Measurements from ENCODE around the gene RIC1. TPM values are rescaled to one million over a fixed set of nuclear protein-coding genes. Genes with fewer than 3 reads are reported as not detected.

RIC1 gene
- total RNA-seq, 1 donor from 2014 or later = 20.4 TPM

DNA sequence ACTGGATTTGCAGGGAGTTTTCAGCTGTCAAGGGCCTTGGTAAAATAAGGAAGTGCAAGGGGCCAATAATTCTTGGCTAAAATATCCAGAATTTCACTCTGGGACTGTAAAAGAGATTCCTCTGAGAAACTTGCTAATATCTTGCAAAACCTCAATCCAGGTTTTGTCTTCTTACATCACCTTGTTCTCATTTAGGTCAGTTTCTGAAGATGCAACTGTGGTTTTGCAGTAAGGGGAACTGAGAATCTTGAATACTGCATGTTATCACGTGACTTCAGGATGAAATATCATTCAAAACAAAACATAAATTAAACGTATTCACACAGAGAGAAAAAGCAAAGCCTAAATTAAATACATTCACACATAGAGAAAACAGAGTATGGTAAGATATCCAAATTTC lies 35.0 kb upstream of the RIC1 start:
- Mint-ChIP-seq H3K27ac (ENCODE audit: unreplicated experiment) (no peak overlapping the region), H3K36me3 (ENCODE audit: low read depth, unreplicated experiment) (no peaks in the 10 kb centered on the region), H3K27me3 (ENCODE audit: unreplicated experiment) (peaks cover 2% of the 10 kb centered on the region), H3K9me3 (ENCODE audit: unreplicated experiment) (no peaks in the 10 kb centered on the region), H3K4me3 (ENCODE audit: unreplicated experiment) (no peak overlapping the region), H3K4me1 (ENCODE audit: unreplicated experiment) (peaks cover 24% of the 10 kb centered on the region)
- DNase-seq (ENCODE audit: low spot score) = no peak
- TF ChIP-seq, protein P1, sequence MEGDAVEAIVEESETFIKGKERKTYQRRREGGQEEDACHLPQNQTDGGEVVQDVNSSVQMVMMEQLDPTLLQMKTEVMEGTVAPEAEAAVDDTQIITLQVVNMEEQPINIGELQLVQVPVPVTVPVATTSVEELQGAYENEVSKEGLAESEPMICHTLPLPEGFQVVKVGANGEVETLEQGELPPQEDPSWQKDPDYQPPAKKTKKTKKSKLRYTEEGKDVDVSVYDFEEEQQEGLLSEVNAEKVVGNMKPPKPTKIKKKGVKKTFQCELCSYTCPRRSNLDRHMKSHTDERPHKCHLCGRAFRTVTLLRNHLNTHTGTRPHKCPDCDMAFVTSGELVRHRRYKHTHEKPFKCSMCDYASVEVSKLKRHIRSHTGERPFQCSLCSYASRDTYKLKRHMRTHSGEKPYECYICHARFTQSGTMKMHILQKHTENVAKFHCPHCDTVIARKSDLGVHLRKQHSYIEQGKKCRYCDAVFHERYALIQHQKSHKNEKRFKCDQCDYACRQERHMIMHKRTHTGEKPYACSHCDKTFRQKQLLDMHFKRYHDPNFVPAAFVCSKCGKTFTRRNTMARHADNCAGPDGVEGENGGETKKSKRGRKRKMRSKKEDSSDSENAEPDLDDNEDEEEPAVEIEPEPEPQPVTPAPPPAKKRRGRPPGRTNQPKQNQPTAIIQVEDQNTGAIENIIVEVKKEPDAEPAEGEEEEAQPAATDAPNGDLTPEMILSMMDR (IDR thresholded peaks at IDR 0.05; ENCODE audit: unreplicated experiment) = no peak

DNA sequence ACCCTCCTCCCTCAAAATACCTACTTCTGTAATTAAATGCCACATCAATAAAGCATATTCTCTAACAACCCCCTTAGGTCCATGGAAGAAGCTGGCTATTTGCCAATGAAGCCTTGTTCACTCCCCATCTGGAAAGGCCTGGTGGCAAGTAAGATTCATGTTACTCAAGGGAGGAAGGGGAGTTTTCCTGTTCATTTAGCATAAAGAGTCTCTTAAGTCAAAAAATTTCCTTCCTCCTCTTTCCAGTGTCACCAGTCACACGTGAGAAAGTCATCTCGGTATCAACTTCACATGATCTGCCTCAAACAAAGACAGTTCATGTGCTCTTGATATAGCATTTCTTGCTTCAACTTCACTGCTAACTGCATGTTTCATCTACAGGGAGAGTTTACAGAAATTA lies 32.7 kb upstream of the RIC1 start:
- Mint-ChIP-seq H3K4me1 (ENCODE audit: unreplicated experiment) (peaks cover 17% of the 10 kb centered on the region), H3K4me3 (ENCODE audit: unreplicated experiment) (no peak overlapping the region), H3K36me3 (ENCODE audit: low read depth, unreplicated experiment) (no peaks in the 10 kb centered on the region), H3K27ac (ENCODE audit: unreplicated experiment) (no peak overlapping the region), H3K27me3 (ENCODE audit: unreplicated experiment) (peaks cover 2% of the 10 kb centered on the region), H3K9me3 (ENCODE audit: unreplicated experiment) (no peaks in the 10 kb centered on the region)
- TF ChIP-seq, protein P1 (IDR thresholded peaks at IDR 0.05; ENCODE audit: unreplicated experiment) = no peak
- no peak for DNase-seq (ENCODE audit: low spot score)

DNA sequence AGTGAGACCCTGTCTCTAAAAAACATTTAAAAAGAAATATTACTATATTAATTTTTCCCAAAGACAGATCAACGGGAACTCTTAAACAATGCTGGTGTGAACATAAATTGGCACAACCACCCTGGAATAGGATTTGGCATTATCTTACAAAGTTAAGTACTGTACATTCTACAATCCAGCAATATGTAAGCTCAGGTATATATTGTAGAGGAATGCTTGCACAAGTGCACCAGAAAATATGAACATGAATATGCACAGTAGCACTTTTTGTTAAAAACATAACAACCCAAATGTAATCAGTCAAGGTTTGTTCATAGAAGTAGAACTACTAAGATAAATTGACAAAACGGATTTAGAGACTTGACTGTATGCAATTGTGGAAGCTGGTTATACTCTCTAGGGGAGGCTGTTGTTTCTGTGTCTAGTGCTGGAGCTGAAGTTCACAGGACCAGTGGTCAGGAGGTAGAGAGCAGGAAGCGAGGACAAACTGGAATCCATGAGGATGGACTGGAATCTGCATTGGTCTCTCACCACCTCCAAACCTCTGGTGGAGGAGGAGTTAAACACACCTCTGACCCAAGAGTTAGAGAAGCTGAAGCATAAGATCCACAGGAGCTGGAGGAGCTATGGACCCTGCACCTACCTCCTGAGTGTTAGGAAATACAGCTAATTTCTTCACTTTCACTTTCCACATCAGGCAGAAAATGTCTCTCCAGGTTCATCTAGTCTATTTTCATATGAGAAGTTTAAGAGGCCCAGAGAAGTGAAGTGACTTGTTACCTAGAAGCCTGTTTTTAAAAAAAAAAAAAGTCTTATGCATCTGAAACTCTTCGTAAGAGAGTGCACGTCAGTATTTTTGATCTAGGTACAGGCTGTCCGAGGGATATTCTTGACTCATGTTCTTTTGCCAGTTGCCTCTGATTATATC lies 20.3 kb upstream of the RIC1 start:
- TF ChIP-seq, protein P1 (IDR thresholded peaks at IDR 0.05; ENCODE audit: unreplicated experiment) = no peak
- Mint-ChIP-seq H3K36me3 (ENCODE audit: low read depth, unreplicated experiment) (no peaks in the 10 kb centered on the region), H3K4me3 (ENCODE audit: unreplicated experiment) (no peak overlapping the region), H3K4me1 (ENCODE audit: unreplicated experiment) (no peaks in the 10 kb centered on the region), H3K9me3 (ENCODE audit: unreplicated experiment) (no peaks in the 10 kb centered on the region), H3K27ac (ENCODE audit: unreplicated experiment) (no peak overlapping the region), H3K27me3 (ENCODE audit: unreplicated experiment) (no peaks in the 10 kb centered on the region)
- DNase-seq (ENCODE audit: low spot score) = no peak

- Mint-ChIP-seq H3K27ac (ENCODE audit: unreplicated experiment) (no peak overlapping the region), H3K4me1 (ENCODE audit: unreplicated experiment) (no peaks in the 10 kb centered on the region), H3K36me3 (ENCODE audit: low read depth, unreplicated experiment) (no peaks in the 10 kb centered on the region), H3K9me3 (ENCODE audit: unreplicated experiment) (no peaks in the 10 kb centered on the region), H3K4me3 (ENCODE audit: unreplicated experiment) (no peak overlapping the region), H3K27me3 (ENCODE audit: unreplicated experiment) (no peaks in the 10 kb centered on the region)
- no peak for DNase-seq (ENCODE audit: low spot score)
- TF ChIP-seq, protein P1 (IDR thresholded peaks at IDR 0.05; ENCODE audit: unreplicated experiment) = no peak
Observed at GRCh38 chr9:5609226-5609596, 19.7 kb upstream of the RIC1 start.

GRCh38 chr9:5610491-5610890 lies 18.4 kb upstream of the RIC1 start:
- Mint-ChIP-seq H3K4me3 (ENCODE audit: unreplicated experiment) (no peak overlapping the region), H3K27me3 (ENCODE audit: unreplicated experiment) (no peaks in the 10 kb centered on the region), H3K9me3 (ENCODE audit: unreplicated experiment) (no peaks in the 10 kb centered on the region), H3K27ac (ENCODE audit: unreplicated experiment) (no peak overlapping the region), H3K4me1 (ENCODE audit: unreplicated experiment) (no peaks in the 10 kb centered on the region), H3K36me3 (ENCODE audit: low read depth, unreplicated experiment) (no peaks in the 10 kb centered on the region)
- TF ChIP-seq, protein P1 (IDR thresholded peaks at IDR 0.05; ENCODE audit: unreplicated experiment) = no peak
- no peak for DNase-seq (ENCODE audit: low spot score)

All from endothelial cell (in vitro differentiated cells).